Right hindlimb (tissue), 1 donor: ENCODE data around the gene MLLT6.
"Not testable (repeated sequence)": the region's sequence is repeated elsewhere in the genome, so short reads cannot be mapped to it uniquely, and the experiment has no call there.

Experiments used
- DNase-seq: peaks from one replicate; pipeline ENCODE4 v3.0.0-alpha.2; 2018

MLLT6 gene

DNA sequence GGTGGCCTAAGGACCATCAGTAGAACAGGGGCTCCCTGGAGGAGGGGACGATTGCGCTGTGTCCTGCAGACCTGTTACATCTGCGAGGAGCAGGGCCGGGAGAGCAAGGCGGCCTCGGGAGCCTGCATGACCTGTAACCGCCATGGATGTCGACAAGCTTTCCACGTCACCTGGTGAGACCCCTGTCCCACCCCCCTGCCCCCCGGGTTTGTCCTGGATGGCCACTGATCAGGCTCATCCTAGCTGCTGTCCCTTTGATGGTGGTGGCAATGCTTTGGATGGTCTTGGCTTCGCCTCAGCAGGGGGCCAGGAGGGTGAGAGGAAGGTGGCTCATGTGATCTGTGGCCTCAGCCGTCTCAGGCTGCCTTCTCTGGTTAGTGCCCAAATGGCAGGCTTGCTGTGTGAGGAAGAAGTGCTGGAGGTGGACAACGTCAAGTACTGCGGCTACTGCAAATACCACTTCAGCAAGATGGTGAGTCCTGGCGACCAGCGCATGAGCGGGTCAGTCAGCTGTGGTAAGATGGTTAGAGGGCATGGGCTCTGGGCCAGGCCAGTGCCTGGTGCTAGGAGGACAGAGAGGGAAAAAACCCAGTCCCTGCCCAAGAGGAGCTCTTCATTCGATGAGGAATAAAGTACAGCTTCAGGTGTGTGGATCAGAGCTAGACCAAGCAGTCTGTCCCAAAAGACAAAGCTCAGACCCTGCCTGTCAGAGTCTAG lies 4.2 kb downstream of the MLLT6 start:
- no peak for DNase-seq

DNA sequence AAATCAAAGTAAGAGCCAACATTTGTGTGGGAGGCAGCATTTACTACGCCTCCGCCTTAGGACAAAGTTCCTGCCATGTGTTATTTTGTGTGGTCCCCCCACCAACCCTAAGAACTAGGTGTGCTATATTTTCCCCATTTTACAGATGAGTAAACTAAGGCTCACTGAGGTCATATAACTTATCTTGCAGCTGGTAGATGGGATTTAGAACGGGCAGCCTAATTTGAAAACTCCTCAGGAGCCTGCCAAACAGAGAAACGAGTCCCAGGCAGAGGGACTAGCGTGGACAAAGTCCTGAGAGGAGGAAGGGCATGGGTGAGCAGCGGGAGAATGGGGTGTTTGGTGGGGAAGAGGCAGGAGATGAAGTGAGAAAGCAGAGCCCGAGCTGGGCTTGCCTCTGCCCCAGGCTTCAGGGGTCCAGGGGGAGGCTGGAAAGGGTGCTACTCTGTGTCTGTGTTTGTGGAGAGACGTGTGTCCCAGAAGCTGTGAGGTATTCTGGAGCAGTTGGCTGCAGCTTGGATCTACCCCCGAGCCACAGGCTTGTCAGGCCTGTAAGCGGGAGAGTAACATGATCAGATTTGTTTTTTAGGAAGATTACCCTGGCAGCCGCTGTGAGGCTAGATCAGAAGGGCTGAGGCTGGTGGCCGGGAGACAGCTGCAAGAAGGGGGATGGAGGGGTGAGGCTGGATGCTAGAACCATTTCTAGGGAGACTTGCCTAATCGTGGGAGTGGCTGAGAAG lies 5.0 kb downstream of the MLLT6 start:
- DNase-seq, result peak; percentile 72

DNA sequence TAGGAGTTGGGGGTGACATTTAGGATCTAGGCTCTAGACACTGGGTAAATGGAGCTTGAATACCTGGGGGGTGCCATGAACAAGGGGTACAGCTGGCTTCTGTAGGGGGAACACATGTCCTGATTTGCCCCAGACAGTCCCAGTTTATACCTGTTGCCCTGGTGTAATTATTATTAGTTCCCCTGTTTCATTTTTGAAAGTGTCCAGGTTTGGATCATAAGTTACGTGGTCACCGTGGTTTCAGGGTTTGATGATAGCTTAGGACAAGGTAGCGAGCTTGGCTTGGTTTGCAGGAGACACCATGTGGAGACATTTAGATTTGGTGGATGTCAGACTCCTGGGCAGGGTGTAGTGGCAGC lies 5.5 kb downstream of the MLLT6 start:
- no peak for DNase-seq

DNA sequence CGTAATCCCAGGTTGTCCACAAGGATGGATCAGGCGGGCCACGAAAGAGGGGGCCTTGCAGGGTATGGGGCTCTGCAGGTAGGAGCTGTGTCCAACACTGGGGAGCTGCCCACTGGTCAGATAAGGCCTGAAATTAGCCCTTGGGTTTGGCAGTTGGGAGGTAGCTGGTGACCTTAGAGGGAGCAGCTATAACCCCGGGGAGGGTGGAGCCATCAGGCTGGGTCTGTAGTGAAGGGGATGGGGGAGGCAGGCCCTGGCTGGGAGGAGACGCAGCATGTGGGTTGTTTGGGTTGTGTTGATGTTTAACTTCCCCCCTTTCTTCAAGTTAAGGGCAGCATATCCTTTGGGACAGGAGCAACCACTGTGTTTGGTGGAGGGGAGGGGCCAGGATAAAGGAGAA lies 5.9 kb downstream of the MLLT6 start:
- no peak for DNase-seq

DNA sequence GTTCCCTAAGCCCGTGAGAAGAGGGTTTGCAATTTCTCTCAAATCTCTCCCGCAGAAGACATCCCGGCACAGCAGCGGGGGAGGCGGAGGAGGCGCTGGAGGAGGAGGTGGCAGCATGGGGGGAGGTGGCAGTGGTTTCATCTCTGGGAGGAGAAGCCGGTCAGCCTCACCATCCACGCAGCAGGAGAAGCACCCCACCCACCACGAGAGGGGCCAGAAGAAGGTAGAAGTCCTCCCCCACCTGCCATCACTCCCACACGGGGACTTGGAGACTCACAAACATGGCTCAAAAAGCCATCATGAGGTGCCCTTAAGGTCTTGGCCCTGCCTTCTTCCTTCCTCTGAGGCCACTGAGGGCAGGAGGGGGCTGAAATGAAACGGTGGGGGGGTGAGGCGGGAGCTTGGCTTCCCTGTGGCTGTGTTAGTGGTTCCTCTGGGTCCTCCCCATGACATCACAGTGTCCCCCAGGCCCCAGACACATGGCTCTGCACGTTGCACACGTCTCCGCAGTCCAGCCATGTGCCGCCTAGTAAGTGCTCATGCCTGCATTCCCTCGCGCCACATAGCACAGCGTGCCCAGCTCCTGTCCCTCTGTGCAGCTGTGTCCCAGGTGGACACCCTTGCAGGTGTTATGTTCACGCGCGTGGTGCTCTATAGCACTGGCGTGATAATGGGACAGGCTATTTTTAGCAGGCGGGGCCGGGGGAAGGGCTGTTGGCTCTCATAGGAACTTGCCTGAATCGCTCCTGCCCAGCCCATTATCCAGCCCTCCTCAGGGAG lies 6.9 kb downstream of the MLLT6 start:
- DNase-seq, result no peak

DNA sequence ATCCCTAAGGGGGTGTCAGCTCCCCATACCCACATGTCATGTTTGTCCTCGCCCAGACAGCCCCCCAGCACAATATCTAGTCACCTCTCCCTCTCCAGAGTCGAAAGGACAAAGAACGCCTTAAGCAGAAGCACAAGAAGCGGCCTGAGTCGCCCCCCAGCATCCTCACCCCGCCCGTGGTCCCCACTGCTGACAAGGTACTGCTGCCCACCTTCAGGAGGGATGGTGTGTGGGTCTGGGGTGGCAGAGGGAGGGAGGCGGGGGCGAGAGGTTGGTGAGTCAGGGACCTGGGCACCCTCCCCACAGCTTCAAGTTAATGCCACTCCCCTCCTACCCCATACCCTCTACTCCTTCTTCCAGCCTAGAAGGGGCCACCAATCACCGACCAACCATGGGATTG lies 7.5 kb downstream of the MLLT6 start:
- DNase-seq, result no peak

DNA sequence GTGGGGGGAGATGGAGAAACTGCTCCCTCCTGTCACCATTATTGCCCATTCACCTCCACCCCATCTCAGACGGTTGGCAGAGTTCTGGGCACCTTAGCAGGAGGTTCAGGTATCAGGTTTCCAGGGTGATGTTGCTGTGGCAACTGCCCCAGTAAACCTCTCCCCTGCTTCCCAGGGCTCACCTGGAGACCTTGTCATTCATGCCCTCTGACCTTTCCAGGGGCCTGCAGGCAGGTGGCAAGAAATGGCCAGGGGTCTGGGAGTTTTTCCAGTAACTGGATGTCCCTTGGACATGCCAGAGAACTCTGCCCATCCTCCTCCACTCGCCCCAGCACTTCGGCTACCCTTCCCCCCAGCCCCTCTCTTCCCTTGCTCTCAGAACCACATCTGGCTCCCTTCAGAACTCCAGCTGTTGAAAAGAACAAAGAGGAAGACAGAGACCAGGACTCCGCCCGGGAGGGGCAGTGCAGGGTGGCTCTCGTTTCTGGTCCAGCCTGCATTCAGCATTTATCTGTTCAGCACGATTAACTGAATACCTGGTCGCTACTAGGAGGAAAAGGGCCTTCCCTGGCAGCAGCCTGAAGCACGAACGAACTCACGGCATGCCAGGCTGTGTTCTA lies 8.5 kb downstream of the MLLT6 start:
- DNase-seq, result no peak

DNA sequence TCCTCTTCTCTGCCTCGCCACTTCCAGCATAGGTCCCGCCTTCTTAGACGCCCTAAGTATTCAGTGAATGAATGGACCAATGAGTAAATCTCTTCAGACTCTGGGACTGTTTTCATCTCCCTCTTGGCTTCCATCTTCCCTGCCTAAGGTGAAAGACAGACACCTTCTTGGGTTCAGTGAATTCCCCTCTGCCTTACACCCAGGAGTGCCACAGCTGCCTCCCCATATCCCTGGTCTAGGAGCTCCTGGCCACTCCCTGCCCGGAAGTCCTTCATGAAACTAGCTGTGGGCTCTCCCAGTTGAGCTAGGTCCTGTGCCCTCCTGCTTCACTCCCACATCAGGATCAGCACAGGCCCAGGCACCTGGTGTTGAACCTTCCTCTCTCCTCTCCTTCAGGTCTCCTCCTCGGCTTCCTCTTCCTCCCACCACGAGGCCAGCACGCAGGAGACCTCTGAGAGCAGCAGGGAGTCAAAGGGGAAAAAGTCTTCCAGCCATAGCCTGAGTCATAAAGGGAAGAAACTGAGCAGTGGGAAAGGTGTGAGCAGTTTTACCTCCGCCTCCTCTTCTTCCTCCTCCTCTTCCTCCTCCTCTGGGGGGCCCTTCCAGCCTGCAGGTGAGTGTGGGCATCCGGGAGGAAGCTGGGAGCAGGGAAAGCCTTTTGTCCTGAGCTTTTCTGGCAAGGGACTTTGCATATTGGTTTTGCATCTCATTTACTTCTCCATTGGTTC lies 10.3 kb downstream of the MLLT6 start:
- no peak for DNase-seq

DNA sequence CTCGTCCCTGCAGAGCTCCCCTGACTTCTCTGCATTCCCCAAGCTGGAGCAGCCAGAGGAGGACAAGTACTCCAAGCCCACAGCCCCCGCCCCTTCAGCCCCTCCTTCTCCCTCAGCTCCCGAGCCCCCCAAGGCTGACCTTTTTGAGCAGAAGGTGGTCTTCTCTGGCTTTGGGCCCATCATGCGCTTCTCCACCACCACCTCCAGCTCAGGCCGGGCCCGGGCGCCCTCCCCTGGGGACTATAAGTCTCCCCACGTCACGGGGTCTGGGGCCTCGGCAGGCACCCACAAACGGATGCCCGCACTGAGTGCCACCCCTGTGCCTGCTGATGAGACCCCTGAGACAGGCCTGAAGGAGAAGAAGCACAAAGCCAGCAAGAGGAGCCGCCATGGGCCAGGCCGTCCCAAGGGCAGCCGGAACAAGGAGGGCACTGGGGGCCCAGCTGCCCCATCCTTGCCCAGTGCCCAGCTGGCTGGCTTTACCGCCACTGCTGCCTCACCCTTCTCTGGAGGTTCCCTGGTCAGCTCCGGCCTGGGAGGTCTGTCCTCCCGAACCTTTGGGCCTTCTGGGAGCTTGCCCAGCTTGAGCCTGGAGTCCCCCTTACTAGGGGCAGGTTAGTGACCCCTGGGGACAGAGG lies 11.4 kb downstream of the MLLT6 start:
- DNase-seq, result no peak

DNA sequence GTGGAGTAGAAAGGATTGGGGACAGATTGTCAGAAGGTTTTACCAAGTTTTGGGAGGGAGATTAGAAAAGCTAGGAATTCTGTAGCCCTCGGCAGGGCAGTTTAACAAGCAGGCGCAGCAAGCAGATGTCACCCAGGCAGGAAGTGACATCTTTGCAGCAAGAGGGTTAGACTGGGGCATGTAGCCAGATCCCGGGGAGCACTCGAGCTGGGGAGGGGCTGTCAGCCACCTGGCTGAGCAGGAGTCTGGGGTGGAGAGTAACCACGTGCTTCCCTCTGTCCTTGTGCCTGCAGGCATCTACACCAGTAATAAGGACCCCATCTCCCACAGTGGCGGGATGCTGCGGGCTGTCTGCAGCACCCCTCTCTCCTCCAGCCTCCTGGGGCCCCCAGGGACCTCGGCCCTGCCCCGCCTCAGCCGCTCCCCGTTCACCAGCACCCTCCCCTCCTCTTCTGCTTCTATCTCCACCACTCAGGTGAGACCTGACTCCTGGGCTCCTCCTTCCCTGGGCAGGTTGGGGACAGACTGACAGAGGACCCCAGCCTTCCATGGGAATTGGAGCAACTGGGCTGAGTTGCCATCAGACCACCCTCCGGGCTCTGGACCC lies 12.2 kb downstream of the MLLT6 start:
- no peak for DNase-seq

DNA sequence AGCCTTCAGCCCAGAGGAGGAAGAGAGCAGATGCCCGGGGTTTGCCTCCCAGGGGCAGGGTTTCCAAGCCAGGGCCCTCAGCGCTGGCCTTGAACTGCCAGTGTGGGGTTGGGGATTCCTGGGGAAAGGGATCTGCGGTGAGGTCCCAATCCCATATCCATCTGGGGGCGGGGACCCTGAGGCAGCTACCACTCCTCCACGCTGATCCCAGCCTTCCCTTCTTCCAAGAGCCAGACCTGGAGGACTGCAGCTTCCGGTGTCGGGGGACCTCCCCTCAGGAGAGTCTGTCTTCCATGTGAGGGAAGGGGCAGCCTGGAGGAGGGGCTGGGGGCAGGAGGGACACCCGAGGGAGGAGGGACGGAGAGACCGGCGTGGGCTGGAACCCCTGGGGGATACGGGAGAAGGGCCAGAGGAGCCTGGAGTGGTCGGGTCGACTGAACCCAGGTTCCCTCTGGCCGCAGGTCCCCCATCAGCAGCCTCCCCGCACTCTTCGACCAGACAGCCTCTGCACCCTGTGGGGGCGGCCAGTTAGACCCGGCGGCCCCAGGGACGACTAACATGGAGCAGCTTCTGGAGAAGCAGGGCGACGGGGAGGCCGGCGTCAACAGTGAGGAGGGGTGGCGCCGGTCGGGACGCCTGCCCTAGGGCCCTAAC lies 14.3 kb downstream of the MLLT6 start:
- no peak for DNase-seq

DNA sequence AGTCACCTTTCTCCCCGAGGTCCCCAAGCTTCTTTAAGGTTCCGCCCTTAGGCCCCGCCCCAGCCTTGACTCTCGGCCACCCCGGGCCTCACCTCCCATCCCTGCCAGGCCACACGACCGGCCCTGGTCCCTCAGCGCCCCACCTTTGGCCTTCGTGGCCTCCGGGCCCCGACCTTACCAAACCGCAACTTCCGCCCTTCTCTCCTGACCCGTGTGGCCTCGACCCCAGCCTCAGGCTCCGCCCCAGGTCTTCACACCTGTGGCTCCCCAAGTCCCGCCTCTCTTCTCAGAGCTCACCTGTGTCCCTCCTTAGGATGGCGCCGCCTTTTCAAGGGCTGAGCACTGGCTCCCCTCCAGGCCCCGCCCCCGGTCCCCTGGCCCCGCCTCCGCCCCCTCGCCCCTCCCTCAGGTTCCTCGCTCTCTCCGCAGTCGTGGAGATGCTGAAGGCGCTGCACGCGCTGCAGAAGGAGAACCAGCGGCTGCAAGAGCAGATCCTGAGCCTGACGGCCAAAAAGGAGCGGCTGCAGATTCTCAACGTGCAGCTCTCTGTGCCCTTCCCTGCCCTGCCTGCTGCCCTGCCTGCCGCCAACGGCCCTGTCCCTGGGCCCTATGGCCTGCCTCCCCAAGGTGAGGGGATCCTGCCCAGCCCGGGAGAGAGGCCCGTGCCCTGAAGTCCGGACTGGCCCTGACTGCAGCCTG lies 15.0 kb downstream of the MLLT6 start:
- no peak for DNase-seq

DNA sequence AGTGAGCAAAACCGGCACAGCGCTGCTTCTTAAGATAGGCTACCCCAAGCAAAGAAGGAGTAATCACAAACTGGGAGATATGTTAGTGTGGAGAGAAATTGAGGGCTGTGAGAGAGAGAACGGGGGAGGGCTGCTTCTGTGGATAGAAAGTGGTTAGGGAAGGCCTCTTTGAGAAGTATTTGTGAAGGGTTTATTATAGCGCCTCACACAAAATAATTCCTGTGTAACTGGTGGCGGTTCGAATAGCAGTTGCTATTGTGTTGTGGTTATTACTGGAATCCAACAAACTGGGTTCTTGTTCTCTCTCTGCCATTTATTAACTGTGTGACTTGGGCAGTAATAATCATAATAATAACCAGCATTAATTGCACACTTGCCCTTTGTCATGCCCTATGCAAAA lies 15.9 kb downstream of the MLLT6 start:
- DNase-seq, result no peak

DNA sequence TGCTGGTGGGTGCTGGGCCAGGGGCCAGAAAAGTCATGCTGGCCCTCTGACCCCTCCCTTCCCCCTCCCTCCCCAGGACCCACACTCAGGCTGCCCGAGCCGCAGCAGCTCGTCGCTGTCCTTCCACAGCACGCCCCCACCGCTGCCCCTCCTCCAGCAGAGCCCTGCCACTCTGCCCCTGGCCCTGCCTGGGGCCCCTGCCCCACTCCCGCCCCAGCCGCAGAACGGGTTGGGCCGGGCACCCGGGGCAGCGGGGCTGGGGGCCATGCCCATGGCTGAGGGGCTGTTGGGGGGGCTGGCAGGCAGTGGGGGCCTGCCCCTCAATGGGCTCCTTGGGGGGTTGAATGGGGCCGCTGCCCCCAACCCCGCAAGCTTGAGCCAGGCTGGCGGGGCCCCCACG lies 16.7 kb downstream of the MLLT6 start:
- DNase-seq, result no peak

DNA sequence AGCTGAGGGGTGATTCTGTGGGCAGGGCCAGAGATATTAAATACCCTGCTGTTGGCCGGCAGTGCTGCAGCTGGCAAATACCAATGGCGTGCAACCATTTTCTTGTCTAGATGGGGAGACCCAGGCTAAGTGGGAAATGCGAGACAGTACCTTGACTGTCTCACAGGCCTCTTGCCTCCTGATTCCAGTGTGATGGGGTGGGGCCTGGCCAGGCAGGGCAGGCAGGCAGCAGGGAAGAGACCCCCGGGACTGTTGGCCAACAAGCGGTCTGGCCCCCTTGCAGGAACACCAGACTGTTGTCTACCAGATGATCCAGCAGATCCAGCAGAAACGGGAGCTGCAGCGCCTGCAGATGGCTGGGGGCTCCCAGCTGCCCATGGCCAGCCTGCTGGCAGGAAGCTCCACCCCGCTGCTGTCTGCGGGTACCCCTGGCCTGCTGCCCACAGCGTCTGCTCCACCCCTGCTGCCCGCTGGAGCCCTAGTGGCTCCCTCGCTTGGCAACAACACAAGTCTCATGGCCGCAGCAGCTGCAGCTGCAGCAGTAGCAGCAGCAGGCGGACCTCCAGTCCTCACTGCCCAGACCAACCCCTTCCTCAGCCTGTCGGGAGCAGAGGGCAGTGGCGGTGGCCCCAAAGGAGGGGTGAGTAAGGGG lies 19.4 kb downstream of the MLLT6 start:
- peak; percentile 89 for DNase-seq

DNA sequence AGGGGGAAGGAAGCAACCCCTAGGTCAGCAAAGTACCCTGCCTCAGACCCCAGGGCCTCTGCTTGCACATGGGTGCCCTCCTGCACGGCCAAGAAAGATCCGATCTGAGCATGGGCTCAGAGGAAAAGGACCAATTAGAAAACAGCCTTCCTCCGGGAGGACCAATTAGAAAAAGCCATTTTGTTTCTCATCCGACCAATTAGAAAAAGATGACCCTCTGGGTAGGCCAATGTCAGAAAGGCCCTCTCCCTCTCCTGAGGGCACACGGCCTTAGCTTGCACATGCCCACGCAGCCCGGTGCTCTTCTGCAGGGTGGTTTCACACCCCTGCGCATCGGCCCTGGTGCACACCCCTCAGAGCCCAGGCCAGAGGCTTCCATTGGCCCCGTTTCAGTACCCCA lies 20.0 kb downstream of the MLLT6 start:
- no peak for DNase-seq

DNA sequence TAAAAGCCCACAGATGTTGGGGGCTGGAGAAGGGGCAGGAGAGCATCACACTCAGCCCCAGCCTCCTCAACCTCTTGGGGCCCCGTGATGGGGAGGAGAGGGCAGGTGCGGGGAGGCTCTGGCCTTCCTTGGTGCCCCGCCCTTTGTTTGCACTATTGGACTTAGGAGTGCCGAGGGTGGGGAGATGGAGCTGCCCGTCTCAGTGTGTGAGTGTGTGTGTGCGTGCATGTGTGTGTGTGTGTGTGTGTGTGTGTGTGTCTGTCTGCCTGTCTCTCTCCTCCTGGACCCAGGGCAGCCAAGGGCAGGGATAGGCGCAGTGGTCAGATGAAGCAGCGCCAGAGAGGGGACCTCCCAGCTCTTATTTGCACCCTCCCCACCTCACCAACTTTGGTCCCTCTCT lies 21.1 kb downstream of the MLLT6 start:
- DNase-seq, result not testable (repeated sequence)

DNA sequence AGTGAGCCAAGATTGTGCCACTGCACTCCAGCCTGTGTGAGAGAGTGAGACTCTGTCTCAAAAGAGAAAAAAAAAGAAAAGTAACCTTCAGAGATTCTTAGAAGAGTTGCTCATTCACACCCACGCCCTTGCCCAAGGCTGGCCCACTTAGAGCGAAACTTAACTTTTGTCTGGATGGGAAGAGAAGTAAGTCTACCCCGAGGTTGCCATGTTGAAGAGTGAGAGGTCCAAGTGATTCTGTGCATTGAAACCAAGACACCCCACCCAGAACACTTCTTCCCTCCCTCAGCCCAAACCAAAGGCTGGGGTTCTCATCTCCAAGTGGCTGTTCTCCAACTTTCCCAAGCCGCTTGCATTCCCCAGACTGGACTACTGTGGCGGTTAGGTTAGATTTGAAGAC lies 22.7 kb downstream of the MLLT6 start:
- no peak for DNase-seq

DNA sequence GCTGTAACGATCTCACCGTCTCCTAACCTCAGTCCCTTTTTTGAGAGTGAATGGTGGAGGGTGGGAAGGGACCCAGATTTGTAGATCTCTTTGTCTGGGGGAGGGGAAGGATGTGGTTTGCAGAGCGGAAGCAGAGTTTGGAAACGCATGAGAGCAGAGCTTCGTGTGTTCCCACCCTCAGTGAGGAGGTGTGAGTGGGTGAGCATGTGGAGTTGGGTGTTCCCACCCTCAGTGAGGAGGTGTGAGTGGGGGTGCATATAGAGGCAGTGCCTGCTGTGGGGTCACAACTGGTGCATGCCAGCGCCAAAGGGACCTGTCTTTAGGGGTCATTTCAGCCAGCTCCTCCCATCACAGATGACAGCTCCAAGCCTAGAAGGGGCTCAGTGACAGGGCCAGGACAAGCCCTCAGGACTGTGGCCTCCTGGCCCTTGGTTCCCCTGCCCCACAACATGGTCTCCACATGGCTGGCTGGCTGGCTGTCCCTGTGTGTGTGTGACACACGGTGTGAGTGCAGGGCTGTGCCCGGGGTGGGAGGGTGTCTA lies 23.3 kb downstream of the MLLT6 start:
- DNase-seq, result no peak

DNA sequence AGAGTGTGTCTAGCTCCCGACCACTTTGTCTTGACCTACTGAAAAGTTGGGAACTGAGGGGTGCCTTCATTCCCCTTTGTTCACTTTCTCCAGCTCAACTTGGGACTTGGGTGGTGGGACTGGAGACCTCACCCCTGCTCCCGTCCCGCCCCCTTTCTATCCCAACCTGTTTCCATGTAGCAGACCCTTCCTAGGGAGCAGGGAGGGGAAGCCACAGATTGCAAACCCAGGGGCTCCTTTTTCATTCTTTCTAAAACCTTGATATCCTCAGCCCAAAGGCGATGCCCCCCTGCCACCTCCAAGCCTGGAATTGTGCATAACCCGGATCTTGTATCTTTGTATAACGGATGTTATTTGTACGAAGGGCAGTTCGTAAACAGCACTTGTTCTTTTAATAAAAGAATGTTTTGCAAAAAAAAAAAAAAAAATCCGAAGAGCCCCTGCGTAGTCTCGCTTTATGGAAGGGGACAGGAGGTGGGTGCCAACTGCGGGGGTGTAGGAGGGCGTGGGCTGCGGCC lies 24.4 kb downstream of the MLLT6 start:
- no peak for DNase-seq
